K562 (cell line): ENCODE results near the gene FAM240A. TPM values are rescaled to one million over a fixed set of nuclear protein-coding genes. Genes with fewer than 3 reads are reported as not detected.

Experiments used
- ATAC-seq: fragments of 200-7000 bp; cut with Tn5 transposase; 3 replicates; pipeline ENCODE4 v1.9.1; 2020; ENCODE audit warnings: moderate library complexity
- BruUV-seq: library from RNA; stranded (reverse); fragments of 400-500 nt; replicated peaks from 2 replicates; lab custom pipeline; 2021; lab: Mats Ljungman, UMichigan
- CTCF ChIA-PET: fragments of 300-600 bp; formaldehyde crosslinking; extraction: SDS; loops from one replicate; lab custom pipeline; 2021; ENCODE audit warnings: low intra/inter-chr PET ratio; lab: Yijun Ruan, JAX
- POLR2A ChIA-PET: fragments of 300-600, 350-650 bp; sonication (Branson Sonifier 250); formaldehyde crosslinking; extraction: SDS; loops from one replicate; lab custom pipeline; 2021; ENCODE audit warnings: antibody characterized with exemption, inconsistent platforms; lab: Yijun Ruan, JAX
- DNase-seq, 4 experiments: peaks; one replicate each; pipeline versions ENCODE4 v3.0.0 to v3.0.0-alpha.2; 2011 to 2018; ENCODE audit warnings: low spot score in 3 of 4, mixed read lengths in 3 of 4; ENCODE audit errors: extremely low read depth in 1 of 4
- FAIRE-seq: peaks from 2 replicates; lab custom pipeline; 2011; peaks lifted over from hg19 to GRCh38; lab: Jason Lieb, UNC
- H2AFZ ChIP-seq: 2 replicates; pipeline ENCODE4 v1.6.0; 2011; ENCODE audit warnings: low read depth, low read length, control low read depth, inconsistent platforms
- H3K27ac ChIP-seq: fragments of 200-600 bp; 3 replicates; pipeline ENCODE4 v1.8.0; 2011; ENCODE audit warnings: low read depth, mild to moderate bottlenecking, control low read depth, inconsistent platforms, low read length, moderate library complexity, mixed read lengths; ENCODE audit errors: extremely low read depth
- H3K27me3 ChIP-seq, 2 experiments: fragments of 300-600 bp in 1 of 2; 2 replicates in 1 of 2; 3 replicates in 1 of 2; pipeline versions ENCODE4 v1.6.0 to v1.8.0; 2011; ENCODE audit warnings: inconsistent platforms in 2 of 2, low read length in 2 of 2, mild to moderate bottlenecking in 1 of 2, mixed read lengths in 1 of 2, moderate library complexity in 1 of 2; ENCODE audit not compliant: control insufficient read depth in 2 of 2, insufficient read depth in 2 of 2
- H3K36me3 ChIP-seq: fragments of 300-600 bp; 3 replicates; pipeline ENCODE4 v1.8.0; 2011; ENCODE audit warnings: mild to moderate bottlenecking, low read length, inconsistent platforms; ENCODE audit not compliant: control insufficient read depth, insufficient read depth
- H3K4me1 ChIP-seq, 2 experiments: fragments of 200-600 bp in 1 of 2; replicated peaks in 1 of 2; 2 replicates in 1 of 2; 3 replicates in 1 of 2; pipeline versions ENCODE4 v1.5.1 to v1.8.0; 2011; ENCODE audit warnings: inconsistent platforms in 2 of 2, low read length in 2 of 2, mild to moderate bottlenecking in 1 of 2, mixed read lengths in 1 of 2, moderate library complexity in 1 of 2; ENCODE audit not compliant: control insufficient read depth in 2 of 2, insufficient read depth in 2 of 2
- H3K4me2 ChIP-seq: 2 replicates; pipeline ENCODE4 v1.6.1; 2011; ENCODE audit warnings: low read length, control low read depth, inconsistent platforms, mixed read lengths; ENCODE audit not compliant: insufficient read depth
- H3K4me3 ChIP-seq: fragments of 200-600 bp; sonication (generic), shearing (Covaris generic); 2 replicates; pipeline ENCODE4 v1.5.1; 2016; ENCODE audit warnings: control low read depth, inconsistent platforms
- H3K79me2 ChIP-seq: fragments of 200-600 bp; 3 replicates; pipeline ENCODE4 v1.8.0; 2011; ENCODE audit warnings: low read length, inconsistent platforms; ENCODE audit not compliant: control insufficient read depth, insufficient read depth
- H3K9ac ChIP-seq, 2 experiments: 2 replicates each; pipeline versions ENCODE4 v1.6.0 to v1.6.1; 2011; ENCODE audit warnings: low read depth in 2 of 2, low read length in 2 of 2, control low read depth in 1 of 2, inconsistent platforms in 1 of 2, mild to moderate bottlenecking in 1 of 2, mixed read lengths in 1 of 2; ENCODE audit not compliant: insufficient read depth in 1 of 2
- H3K9me1 ChIP-seq: one replicate; pipeline ENCODE4 v1.6.0; 2011; ENCODE audit warnings: inconsistent platforms, mild to moderate bottlenecking, low read length, moderate library complexity; ENCODE audit not compliant: control insufficient read depth, insufficient read depth
- H3K9me3 ChIP-seq: replicated peaks from 2 replicates; pipeline ENCODE4 v1.5.1; 2011; ENCODE audit warnings: low read depth, low read length, inconsistent platforms; ENCODE audit not compliant: control insufficient read depth, insufficient read depth
- H4K20me1 ChIP-seq: replicated peaks from 2 replicates; pipeline ENCODE4 v1.6.1; 2011; ENCODE audit warnings: low read length, inconsistent platforms, mixed read lengths; ENCODE audit not compliant: control insufficient read depth, insufficient read depth
- BRF1 ChIP-seq: IDR thresholded peaks from 3 replicates; pipeline ENCODE4 v1.6.1; 2011; ENCODE audit warnings: borderline replicate concordance, mild to moderate bottlenecking; ENCODE audit not compliant: insufficient read length; ENCODE audit errors: extremely low read depth
- CBFA2T3 ChIP-seq: fragments of 450-650 bp; IDR thresholded peaks from 2 replicates; pipeline ENCODE4 v1.6.1; 2017
- HES1 ChIP-seq: fragments of 450-650 bp; IDR thresholded peaks from 2 replicates; pipeline ENCODE4 v1.6.1; 2016; ENCODE audit warnings: low read depth, mild to moderate bottlenecking, moderate library complexity
- HMBOX1 ChIP-seq: sonication (generic); IDR thresholded peaks from 2 replicates; pipeline ENCODE4 v1.6.1; 2016
- MCM3 ChIP-seq: fragments of 450-650 bp; IDR thresholded peaks from 2 replicates; pipeline ENCODE4 v1.6.1; 2016
- MCM5 ChIP-seq: fragments of 450-650 bp; IDR thresholded peaks from 2 replicates; pipeline ENCODE4 v1.6.1; 2016; ENCODE audit warnings: low read depth
- NRF1 ChIP-seq, 2 experiments: fragments of 450-650 bp; IDR thresholded peaks in 1 of 2; conservative IDR thresholded peaks in 1 of 2; 2 replicates each; pipeline ENCODE4 v1.6.1; 2014; ENCODE audit warnings: mild to moderate bottlenecking in 2 of 2
- RBM25 ChIP-seq: fragments of 200-400 bp; formaldehyde crosslinking; IDR thresholded peaks from 2 replicates; pipeline ENCODE4 v1.6.1; 2018; ENCODE audit warnings: low read length, low read depth, moderate library complexity; ENCODE audit not compliant: severe bottlenecking
- SMARCA4 ChIP-seq: fragments of 450-650 bp; IDR thresholded peaks from 2 replicates; pipeline ENCODE4 v1.6.1; 2016
- SPI1 ChIP-seq: IDR thresholded peaks from 2 replicates; pipeline ENCODE4 v1.6.1; 2011; ENCODE audit warnings: low read depth, low read length, control low read depth, borderline replicate concordance
- ZFPM2 ChIP-seq: fragments of 250-450 bp; sonication (Bioruptor Pico); IDR thresholded peaks from 2 replicates; pipeline ENCODE4 v1.5.1; 2022; ENCODE audit warnings: mild to moderate bottlenecking
- ZNF134 ChIP-seq: fragments of 250-450 bp; sonication (Bioruptor Pico); conservative IDR thresholded peaks from 2 replicates; pipeline ENCODE4 v1.4.0; 2020
- ZNF589 ChIP-seq: fragments of 200-800 bp; sonication (Bioruptor generic); IDR thresholded peaks from 2 replicates; pipeline ENCODE4 v1.6.1; 2016; ENCODE audit warnings: low read depth, missing genetic modification characterization, missing compliant biosample characterization
- WGBS: fragments of 100-300 bp; shearing (Covaris generic); methylation state at CpG from one replicate; pipeline ENCODE4 v1.1.6; 2016; ENCODE audit warnings: low coverage, mixed read lengths; ENCODE audit not compliant: insufficient coverage; ENCODE audit errors: missing lambda C conversion rate; 5-methylcytosine and 5-hydroxymethylcytosine counted together
- in situ Hi-C: fragments of 300-500 bp; cut with MboI; formaldehyde crosslinking; loops from 4 replicates; pipeline ENCODE4 v1.15.0; 2018; ENCODE audit warnings: inconsistent platforms, mixed read lengths
- intact Hi-C: fragments of 100-400 bp; cut with micrococcal nuclease; formaldehyde crosslinking; loops from 2 replicates; pipeline ENCODE4 v1.14.2; 2022
- polyA plus RNA-seq, 8 experiments: library from polyadenylated mRNA; depleted of rRNA in 4 of 8; stranded (reverse) in 5 of 8; unstranded in 3 of 8; fragments of >200 nt; fragmentation: Nextera tagmentation in 2 of 8; fragmentation: Illumina TruSeq in 1 of 8; extraction: Ambion mirVana in 2 of 8; extraction: Trizol in 1 of 8; gene quantifications; 2 replicates each; pipeline versions ENCODE4 v1.2.1 to v1.2.3, GENCODE V29; 2011 to 2014; ENCODE audit warnings: inconsistent platforms in 1 of 8, missing spikeins in 1 of 8
- total RNA-seq, 7 experiments: library from RNA; depleted of rRNA in 6 of 7; stranded (reverse); fragments of >200 nt in 6 of 7; fragmentation: Illumina TruSeq in 2 of 7; extraction: Trizol in 2 of 7; gene quantifications; 2 replicates each; pipeline versions ENCODE4 v1.2.1 to v1.2.3, GENCODE V29; 2011 to 2021; ENCODE audit warnings: low replicate concordance in 1 of 7
- TF ChIP-seq, protein P1 (sequence below): fragments of 250-450 bp; sonication (Bioruptor Pico); IDR thresholded peaks from 2 replicates; pipeline ENCODE4 v1.5.0; 2021
- TF ChIP-seq, protein P2 (sequence below): fragments of 250-450 bp; sonication (Bioruptor Pico); IDR thresholded peaks from 2 replicates; pipeline ENCODE4 v1.8.0; 2021; ENCODE audit warnings: moderate library complexity, mild to moderate bottlenecking, inconsistent platforms

FAM240A gene
- total and polyA plus RNA-seq, 9 of the 15 experiments (the other 6 are each of a cell fraction or from before 2014, with no cell fraction given), result not detected

- in situ Hi-C loops, result no loop called here
- no peaks in the 10 kb centered on the region for H3K4me1 ChIP-seq
- H3K4me2 ChIP-seq, result no peak overlapping the region
- no peaks in the 10 kb centered on the region for H3K9me1 ChIP-seq
- no TSS peak for BruUV-seq
- FAIRE-seq (no peak), ATAC-seq (no peak), DNase-seq (no peak)
- no peak overlapping the region for H3K27ac ChIP-seq
- WGBS, result 3% methylated on average over 3 of the region's 3 CpGs
- no peak overlapping the region for H3K9ac ChIP-seq
- ChIA-PET POLR2A (interaction anchor here (0.8 to 1.3 kb wide), 4 partner anchors 9 to 48 kb away, joined by 3 to 5 read pairs (median 3); no protein-coding TSS in a partner anchor), CTCF (no interaction called here)
- H3K9me3 ChIP-seq, result 0 out of 2 replicates have a peak, but pooled peaks cover 3% of the 10 kb centered on the region
- H3K79me2 ChIP-seq, result no peaks in the 10 kb centered on the region
- intact Hi-C loops, result no loop called here
- peaks cover 0 to 2% of the 10 kb centered on the region in 2 experiments; a peak in 3 of 5 replicates for H3K27me3 ChIP-seq
- no peaks in the 10 kb centered on the region for H4K20me1 ChIP-seq
- no peak for TF ChIP-seq SMARCA4
- TF ChIP-seq SPI1, result peak; percentile 40; the same call in 1 of the 2 replicates
- TF ChIP-seq RBM25, result no peak
- H3K4me3 ChIP-seq, result no peak overlapping the region
- H2AFZ ChIP-seq, result no peak overlapping the region
- H3K36me3 ChIP-seq, result no peaks in the 10 kb centered on the region
These were observed 28.6 kb downstream of the FAM240A start for GRCh38 chr3:46640927-46641326.

GRCh38 chr3:46642971-46643370 lies 30.6 kb downstream of the FAM240A start:
- FAIRE-seq (peak; percentile 15), ATAC-seq (peak; percentile 79), DNase-seq (peak in 1 of 4 experiments; percentile 32)
- WGBS, result 2% methylated on average over 6 of the region's 6 CpGs
- intact Hi-C loops (no loop called here), in situ Hi-C loops (no loop called here)
- ChIA-PET CTCF (no interaction called here), POLR2A (no interaction called here)
- H3K9me3 ChIP-seq, result 0 out of 2 replicates have a peak, but pooled peaks cover 3% of the 10 kb centered on the region
- no peak overlapping the region for H3K4me2 ChIP-seq
- no TSS peak for BruUV-seq
- no peaks in the 10 kb centered on the region for H4K20me1 ChIP-seq
- H3K9ac ChIP-seq, result no peak overlapping the region
- H3K36me3 ChIP-seq, result no peaks in the 10 kb centered on the region
- no peaks in the 10 kb centered on the region for H3K4me1 ChIP-seq
- H3K4me3 ChIP-seq, result no peak overlapping the region
- no peak overlapping the region for H2AFZ ChIP-seq
- no peaks in the 10 kb centered on the region for H3K9me1 ChIP-seq
- H3K27ac ChIP-seq, result no peak overlapping the region
- peaks cover 0 to 7% of the 10 kb centered on the region in 2 experiments; a peak in 2 of 5 replicates for H3K27me3 ChIP-seq
- H3K79me2 ChIP-seq, result no peaks in the 10 kb centered on the region
- TF ChIP-seq, protein P1, sequence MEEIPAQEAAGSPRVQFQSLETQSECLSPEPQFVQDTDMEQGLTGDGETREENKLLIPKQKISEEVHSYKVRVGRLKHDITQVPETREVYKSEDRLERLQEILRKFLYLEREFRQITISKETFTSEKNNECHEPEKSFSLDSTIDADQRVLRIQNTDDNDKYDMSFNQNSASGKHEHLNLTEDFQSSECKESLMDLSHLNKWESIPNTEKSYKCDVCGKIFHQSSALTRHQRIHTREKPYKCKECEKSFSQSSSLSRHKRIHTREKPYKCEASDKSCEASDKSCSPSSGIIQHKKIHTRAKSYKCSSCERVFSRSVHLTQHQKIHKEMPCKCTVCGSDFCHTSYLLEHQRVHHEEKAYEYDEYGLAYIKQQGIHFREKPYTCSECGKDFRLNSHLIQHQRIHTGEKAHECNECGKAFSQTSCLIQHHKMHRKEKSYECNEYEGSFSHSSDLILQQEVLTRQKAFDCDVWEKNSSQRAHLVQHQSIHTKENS (CRISPR knock-in tag), result no peak
- TF ChIP-seq MCM3 (no peak), ZNF134 (CRISPR knock-in tag) (0 out of 2 replicates have a peak, but pooled peaks have one; percentile 37), MCM5 (no peak), HMBOX1 (no peak; the same call in 1 of the 2 replicates), CBFA2T3 (peak; percentile 47), NRF1 (conservative IDR thresholded peaks at IDR 0.05 in 1 of 2, IDR thresholded peaks at IDR 0.05 in 1 of 2) (0 out of 4 replicates have a peak, but pooled peaks of 1 of the 2 experiments have one; percentile 20), ZNF589 (CRISPR knock-in tag) (no peak), BRF1 (no peak), ZFPM2 (CRISPR knock-in tag) (no peak), HES1 (peak; percentile 28; the same call in 1 of the 2 replicates)
- TF ChIP-seq, protein P2, sequence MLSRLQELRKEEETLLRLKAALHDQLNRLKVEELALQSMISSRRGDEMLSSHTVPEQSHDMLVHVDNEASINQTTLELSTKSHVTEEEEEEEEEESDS (CRISPR knock-in tag), result no peak
